Measurements from ENCODE around the gene CIROP. TPM values are rescaled to one million over a fixed set of nuclear protein-coding genes. Genes with fewer than 3 reads are reported as not detected.

CIROP gene
- total RNA-seq, 1 donor from 2014 or later, result not detected

- Histone ChIP-seq H3K27ac (peak overlapping the region; percentile 78), H3K9me3 (no peaks in the 10 kb centered on the region), H3K4me3 (peak overlapping the region; percentile 67), H3K36me3 (peaks cover 78% of the 10 kb centered on the region), H3K27me3 (ENCODE audit: low read depth) (no peaks in the 10 kb centered on the region), H3K4me1 (peaks cover 37% of the 10 kb centered on the region)
- TF ChIP-seq CTCF (IDR thresholded peaks at IDR 0.05), result no peak
- ATAC-seq (no peak), DNase-seq (no peak)
- intact Hi-C loops (cut with DNase I), result no loop called here
Observed at GRCh38 chr14:23071921-23072539, 32.8 kb downstream of the CIROP start.

- Histone ChIP-seq H3K27ac (peak overlapping the region; percentile 78), H3K4me3 (peak overlapping the region; percentile 67), H3K27me3 (ENCODE audit: low read depth) (no peaks in the 10 kb centered on the region), H3K9me3 (no peaks in the 10 kb centered on the region), H3K4me1 (peaks cover 36% of the 10 kb centered on the region), H3K36me3 (peaks cover 78% of the 10 kb centered on the region)
- DNase-seq, result peak; percentile 84
- TF ChIP-seq CTCF (IDR thresholded peaks at IDR 0.05), result no peak
- peak; percentile 93 to 94 for ATAC-seq
- intact Hi-C loops (cut with DNase I), result no loop called here
Observed at GRCh38 chr14:23071244-23071920, 33.4 kb downstream of the CIROP start.

GRCh38 chr14:23070262-23071129 lies 34.3 kb downstream of the CIROP start:
- Histone ChIP-seq H3K27ac (peak overlapping the region; percentile 78), H3K27me3 (ENCODE audit: low read depth) (no peaks in the 10 kb centered on the region), H3K36me3 (peaks cover 78% of the 10 kb centered on the region), H3K4me1 (peaks cover 36% of the 10 kb centered on the region), H3K4me3 (peak overlapping the region; percentile 67), H3K9me3 (no peaks in the 10 kb centered on the region)
- DNase-seq (no peak), ATAC-seq (no peak)
- intact Hi-C loops (cut with DNase I), result no loop called here
- TF ChIP-seq CTCF (IDR thresholded peaks at IDR 0.05), result no peak

GRCh38 chr14:23069413-23069806 lies 35.4 kb downstream of the CIROP start:
- Histone ChIP-seq H3K27me3 (ENCODE audit: low read depth) (no peaks in the 10 kb centered on the region), H3K36me3 (peaks cover 78% of the 10 kb centered on the region), H3K27ac (no peak overlapping the region), H3K4me1 (peaks cover 36% of the 10 kb centered on the region), H3K4me3 (no peak overlapping the region), H3K9me3 (no peaks in the 10 kb centered on the region)
- DNase-seq (no peak), ATAC-seq (no peak)
- TF ChIP-seq CTCF (IDR thresholded peaks at IDR 0.05), result no peak
- intact Hi-C loops (cut with DNase I), result no loop called here

GRCh38 chr14:23068789-23069412 lies 35.9 kb downstream of the CIROP start:
- Histone ChIP-seq H3K9me3 (no peaks in the 10 kb centered on the region), H3K36me3 (peaks cover 78% of the 10 kb centered on the region), H3K4me3 (no peak overlapping the region), H3K27me3 (ENCODE audit: low read depth) (no peaks in the 10 kb centered on the region), H3K4me1 (peaks cover 36% of the 10 kb centered on the region), H3K27ac (no peak overlapping the region)
- ATAC-seq, result peak; percentile 87 to 91
- DNase-seq, result no peak
- intact Hi-C loops (cut with DNase I), result no loop called here
- TF ChIP-seq CTCF (IDR thresholded peaks at IDR 0.05), result peak; percentile 96
